ENCODE data around the gene POLR1D. TPM values are rescaled to one million over a fixed set of nuclear protein-coding genes. Genes with fewer than 3 reads are reported as not detected.

Gene POLR1D
- total and polyA plus RNA-seq, 2 experiments from 2014 or later = 177 to 197 TPM

DNA sequence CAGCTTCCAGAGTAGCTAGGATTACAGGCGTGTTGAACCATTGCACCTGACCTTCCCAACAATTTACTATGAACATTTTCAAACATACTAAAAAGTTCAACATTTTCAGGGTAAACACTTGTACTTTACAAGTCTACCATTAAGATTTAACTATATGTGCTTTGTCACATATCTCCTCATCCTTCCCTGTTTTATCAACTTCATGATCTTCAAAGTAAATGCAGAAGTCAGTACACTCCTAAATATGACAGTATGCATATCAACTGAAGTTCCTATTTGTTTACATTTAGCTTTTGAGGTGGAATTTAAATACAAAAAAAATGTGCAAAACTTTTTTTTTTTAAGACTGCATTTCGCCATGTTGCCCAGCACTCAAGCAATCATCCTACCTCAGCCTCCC is 19.9 kb upstream of the POLR1D start (continued):
- TF ChIP-seq STAT1 (IDR thresholded peaks at IDR 0.05; ENCODE audit: unreplicated experiment) (no peak), NANOG (IDR thresholded peaks at IDR 0.05; ENCODE audit: borderline replicate concordance) (no peak), ZNF331 (CRISPR knock-in tag; IDR thresholded peaks at IDR 0.05; ENCODE audit: low read depth) (no peak), CREB1 (CRISPR knock-in tag; IDR thresholded peaks at IDR 0.05; ENCODE audit: low read depth) (no peak)
- TF ChIP-seq, protein P1, sequence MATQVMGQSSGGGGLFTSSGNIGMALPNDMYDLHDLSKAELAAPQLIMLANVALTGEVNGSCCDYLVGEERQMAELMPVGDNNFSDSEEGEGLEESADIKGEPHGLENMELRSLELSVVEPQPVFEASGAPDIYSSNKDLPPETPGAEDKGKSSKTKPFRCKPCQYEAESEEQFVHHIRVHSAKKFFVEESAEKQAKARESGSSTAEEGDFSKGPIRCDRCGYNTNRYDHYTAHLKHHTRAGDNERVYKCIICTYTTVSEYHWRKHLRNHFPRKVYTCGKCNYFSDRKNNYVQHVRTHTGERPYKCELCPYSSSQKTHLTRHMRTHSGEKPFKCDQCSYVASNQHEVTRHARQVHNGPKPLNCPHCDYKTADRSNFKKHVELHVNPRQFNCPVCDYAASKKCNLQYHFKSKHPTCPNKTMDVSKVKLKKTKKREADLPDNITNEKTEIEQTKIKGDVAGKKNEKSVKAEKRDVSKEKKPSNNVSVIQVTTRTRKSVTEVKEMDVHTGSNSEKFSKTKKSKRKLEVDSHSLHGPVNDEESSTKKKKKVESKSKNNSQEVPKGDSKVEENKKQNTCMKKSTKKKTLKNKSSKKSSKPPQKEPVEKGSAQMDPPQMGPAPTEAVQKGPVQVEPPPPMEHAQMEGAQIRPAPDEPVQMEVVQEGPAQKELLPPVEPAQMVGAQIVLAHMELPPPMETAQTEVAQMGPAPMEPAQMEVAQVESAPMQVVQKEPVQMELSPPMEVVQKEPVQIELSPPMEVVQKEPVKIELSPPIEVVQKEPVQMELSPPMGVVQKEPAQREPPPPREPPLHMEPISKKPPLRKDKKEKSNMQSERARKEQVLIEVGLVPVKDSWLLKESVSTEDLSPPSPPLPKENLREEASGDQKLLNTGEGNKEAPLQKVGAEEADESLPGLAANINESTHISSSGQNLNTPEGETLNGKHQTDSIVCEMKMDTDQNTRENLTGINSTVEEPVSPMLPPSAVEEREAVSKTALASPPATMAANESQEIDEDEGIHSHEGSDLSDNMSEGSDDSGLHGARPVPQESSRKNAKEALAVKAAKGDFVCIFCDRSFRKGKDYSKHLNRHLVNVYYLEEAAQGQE (IDR thresholded peaks at IDR 0.05; ENCODE audit: unreplicated experiment) = no peak
- TF ChIP-seq, protein P2, sequence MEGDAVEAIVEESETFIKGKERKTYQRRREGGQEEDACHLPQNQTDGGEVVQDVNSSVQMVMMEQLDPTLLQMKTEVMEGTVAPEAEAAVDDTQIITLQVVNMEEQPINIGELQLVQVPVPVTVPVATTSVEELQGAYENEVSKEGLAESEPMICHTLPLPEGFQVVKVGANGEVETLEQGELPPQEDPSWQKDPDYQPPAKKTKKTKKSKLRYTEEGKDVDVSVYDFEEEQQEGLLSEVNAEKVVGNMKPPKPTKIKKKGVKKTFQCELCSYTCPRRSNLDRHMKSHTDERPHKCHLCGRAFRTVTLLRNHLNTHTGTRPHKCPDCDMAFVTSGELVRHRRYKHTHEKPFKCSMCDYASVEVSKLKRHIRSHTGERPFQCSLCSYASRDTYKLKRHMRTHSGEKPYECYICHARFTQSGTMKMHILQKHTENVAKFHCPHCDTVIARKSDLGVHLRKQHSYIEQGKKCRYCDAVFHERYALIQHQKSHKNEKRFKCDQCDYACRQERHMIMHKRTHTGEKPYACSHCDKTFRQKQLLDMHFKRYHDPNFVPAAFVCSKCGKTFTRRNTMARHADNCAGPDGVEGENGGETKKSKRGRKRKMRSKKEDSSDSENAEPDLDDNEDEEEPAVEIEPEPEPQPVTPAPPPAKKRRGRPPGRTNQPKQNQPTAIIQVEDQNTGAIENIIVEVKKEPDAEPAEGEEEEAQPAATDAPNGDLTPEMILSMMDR (conservative IDR thresholded peaks at IDR 0.05; ENCODE audit: low read depth in 2 of 2) = no peak

DNA sequence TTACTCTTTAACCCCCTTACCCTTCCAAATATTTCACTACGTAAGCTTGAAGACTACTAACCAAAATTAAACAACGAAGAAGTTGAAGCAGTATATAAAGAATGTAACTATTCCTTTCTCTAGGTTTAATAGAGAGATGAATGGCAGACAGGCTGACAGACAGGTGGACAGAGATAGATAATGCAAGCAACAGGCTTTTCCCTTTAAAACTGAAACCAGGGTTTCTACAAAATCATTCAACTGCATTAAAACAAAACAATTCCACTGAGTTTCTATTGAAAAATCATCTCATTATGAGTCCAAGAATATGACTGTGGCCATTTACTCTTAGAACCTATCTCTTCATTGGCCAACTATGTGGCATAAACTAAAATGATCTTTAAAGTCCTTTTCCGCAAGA is 16.6 kb upstream of the POLR1D start:
- no peaks in the 10 kb centered on the region for H3K27me3 ChIP-seq (ENCODE audit: insufficient read depth)
- no peaks in the 10 kb centered on the region for H3K9me2 ChIP-seq (ENCODE audit: insufficient read depth)
- peaks cover 19% of the 10 kb centered on the region for H3K4me1 ChIP-seq (ENCODE audit: insufficient read depth)
- ATAC-seq (no peak), DNase-seq (ENCODE audit: low spot score) (no peak)
- no peak overlapping the region for H3K4me3 ChIP-seq
- H2AFZ ChIP-seq = no peak overlapping the region
- H3K4me2 ChIP-seq = no peak overlapping the region
- no peak overlapping the region for H3K27ac ChIP-seq (ENCODE audit: low read depth)
- peaks cover 18% of the 10 kb centered on the region for H4K20me1 ChIP-seq (replicated peaks; ENCODE audit: insufficient read depth)
- Mint-ChIP-seq H3K4me3 (no peak overlapping the region), H3K9me3 (no peaks in the 10 kb centered on the region), H3K4me1 (peaks cover 28% of the 10 kb centered on the region), H3K36me3 (ENCODE audit: low read depth) (no peaks in the 10 kb centered on the region), H3K27ac (no peak overlapping the region), H3K27me3 (ENCODE audit: insufficient read depth, low read depth, poor library complexity) (no peaks in the 10 kb centered on the region)
- H3K79me2 ChIP-seq (replicated peaks; ENCODE audit: insufficient read depth) = peaks cover 97% of the 10 kb centered on the region
- no peaks in the 10 kb centered on the region for H3F3A ChIP-seq (replicated peaks; ENCODE audit: low read depth)
- H3K36me3 ChIP-seq (ENCODE audit: insufficient read depth) = no peaks in the 10 kb centered on the region
- TF ChIP-seq JUNB (IDR thresholded peaks at IDR 0.05; ENCODE audit: unreplicated experiment) (no peak), NANOG (IDR thresholded peaks at IDR 0.05; ENCODE audit: borderline replicate concordance) (no peak), EZH2 (IDR thresholded peaks at IDR 0.05; ENCODE audit: low read depth, unreplicated experiment) (no peak)
- TF ChIP-seq, protein P3, sequence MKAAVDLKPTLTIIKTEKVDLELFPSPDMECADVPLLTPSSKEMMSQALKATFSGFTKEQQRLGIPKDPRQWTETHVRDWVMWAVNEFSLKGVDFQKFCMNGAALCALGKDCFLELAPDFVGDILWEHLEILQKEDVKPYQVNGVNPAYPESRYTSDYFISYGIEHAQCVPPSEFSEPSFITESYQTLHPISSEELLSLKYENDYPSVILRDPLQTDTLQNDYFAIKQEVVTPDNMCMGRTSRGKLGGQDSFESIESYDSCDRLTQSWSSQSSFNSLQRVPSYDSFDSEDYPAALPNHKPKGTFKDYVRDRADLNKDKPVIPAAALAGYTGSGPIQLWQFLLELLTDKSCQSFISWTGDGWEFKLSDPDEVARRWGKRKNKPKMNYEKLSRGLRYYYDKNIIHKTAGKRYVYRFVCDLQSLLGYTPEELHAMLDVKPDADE (IDR thresholded peaks at IDR 0.05) = no peak
- TF ChIP-seq, protein P2 (conservative IDR thresholded peaks at IDR 0.05; ENCODE audit: low read depth in 2 of 2) = no peak

Data from GM23338 (cell line).